K562 (cell line): ENCODE data around the gene TEAD4. TPM values are rescaled to one million over a fixed set of nuclear protein-coding genes. Genes with fewer than 3 reads are reported as not detected.
A peak's percentile ranks its signal among the peaks of the same experiment; 100 is the strongest.

Source experiments
- AFF4 ChIP-seq: sonication (generic); formaldehyde crosslinking; IDR thresholded peaks from 2 replicates; pipeline ENCODE4 v1.8.0; 2023; ENCODE audit warnings: mild to moderate bottlenecking, missing genetic modification reagents
- ARNT ChIP-seq, 2 experiments: fragments of 450-650 bp; IDR thresholded peaks; 2 replicates each; pipeline ENCODE4 v1.6.1; 2016; ENCODE audit warnings: mild to moderate bottlenecking in 1 of 2
- ATF7 ChIP-seq: fragments of 450-650 bp; IDR thresholded peaks from 2 replicates; pipeline ENCODE4 v1.7.1; 2014; ENCODE audit warnings: mild to moderate bottlenecking, moderate library complexity
- CHD1 ChIP-seq: fragments of 200-600 bp; sonication (generic); IDR thresholded peaks from one replicate; pipeline ENCODE4 v1.6.1; 2012; ENCODE audit warnings: mild to moderate bottlenecking, moderate library complexity, low read length, inconsistent platforms
- CTBP1 ChIP-seq: fragments of 450-650 bp; IDR thresholded peaks from 2 replicates; pipeline ENCODE4 v1.6.1; 2016; ENCODE audit warnings: borderline replicate concordance
- EP300 ChIP-seq: IDR thresholded peaks from 2 replicates; pipeline ENCODE4 v1.6.1; 2012; ENCODE audit warnings: low read length, improper control_type of control experiment
- FOS ChIP-seq: IDR thresholded peaks from 3 replicates; pipeline ENCODE4 v1.6.1; 2011; ENCODE audit not compliant: insufficient read length; ENCODE audit errors: extremely low read depth
- GATAD2B ChIP-seq: fragments of 450-650 bp; IDR thresholded peaks from 2 replicates; pipeline ENCODE4 v1.6.1; 2017; ENCODE audit warnings: mild to moderate bottlenecking, borderline replicate concordance
- ILK ChIP-seq: fragments of 450-650 bp; IDR thresholded peaks from 2 replicates; pipeline ENCODE4 v1.6.1; 2016; ENCODE audit warnings: missing genetic modification characterization, low read depth, mild to moderate bottlenecking, missing compliant biosample characterization, moderate library complexity, borderline replicate concordance
- KDM5B ChIP-seq: fragments of 200-600 bp; sonication (generic); IDR thresholded peaks from 2 replicates; pipeline ENCODE4 v1.6.1; 2012; ENCODE audit warnings: low read depth, mild to moderate bottlenecking, moderate library complexity, low read length, control low read depth, inconsistent platforms; ENCODE audit not compliant: insufficient replicate concordance
- MEF2D ChIP-seq: conservative IDR thresholded peaks from 2 replicates; pipeline ENCODE4 v1.6.1; 2016; ENCODE audit warnings: low read depth, missing genetic modification characterization, missing compliant biosample characterization
- NCOR1 ChIP-seq: fragments of 450-650 bp; IDR thresholded peaks from 2 replicates; pipeline ENCODE4 v1.6.1; 2016; ENCODE audit warnings: mild to moderate bottlenecking, moderate library complexity
- NFE2L1 ChIP-seq: fragments of 450-650 bp; IDR thresholded peaks from 2 replicates; pipeline ENCODE4 v1.6.1; 2016; ENCODE audit warnings: missing genetic modification characterization, low read depth, mild to moderate bottlenecking, missing compliant biosample characterization, moderate library complexity, borderline replicate concordance
- RBM14 ChIP-seq: fragments of 200-400 bp; formaldehyde crosslinking; IDR thresholded peaks from 2 replicates; pipeline ENCODE4 v1.6.1; 2018; ENCODE audit warnings: low read depth, mild to moderate bottlenecking, low read length, moderate library complexity, borderline replicate concordance; ENCODE audit not compliant: insufficient read depth
- SAFB ChIP-seq: fragments of 200-400 bp; formaldehyde crosslinking; IDR thresholded peaks from 2 replicates; pipeline ENCODE4 v1.6.1; 2017; ENCODE audit warnings: low read depth, low read length, borderline replicate concordance
- SIN3B ChIP-seq: fragments of 450-650 bp; IDR thresholded peaks from 2 replicates; pipeline ENCODE4 v1.6.1; 2017; ENCODE audit warnings: low read depth, mild to moderate bottlenecking, moderate library complexity
- SLC30A9 ChIP-seq: fragments of 250-450 bp; sonication (Bioruptor Pico); IDR thresholded peaks from 2 replicates; pipeline ENCODE4 v1.8.0; 2022; ENCODE audit warnings: mild to moderate bottlenecking, moderate library complexity
- TCF7 ChIP-seq: sonication (generic); IDR thresholded peaks from 2 replicates; pipeline ENCODE4 v1.6.1; 2016; ENCODE audit warnings: antibody characterized with exemption, borderline replicate concordance
- TFE3 ChIP-seq: fragments of 450-650 bp; formaldehyde crosslinking; IDR thresholded peaks from 2 replicates; pipeline ENCODE4 v1.4.0; 2020; ENCODE audit warnings: mild to moderate bottlenecking, mixed read lengths
- TOE1 ChIP-seq, 2 experiments: fragments of 450-650 bp in 1 of 2; sonication (generic) in 1 of 2; formaldehyde crosslinking in 1 of 2; IDR thresholded peaks; 2 replicates each; pipeline versions ENCODE4 v1.7.1 to v1.8.0; 2016 to 2022; ENCODE audit warnings: borderline replicate concordance in 2 of 2, mild to moderate bottlenecking in 2 of 2, antibody characterized with exemption in 1 of 2, inconsistent platforms in 1 of 2, low read depth in 1 of 2, missing genetic modification reagents in 1 of 2, moderate library complexity in 1 of 2
- ZBTB7A ChIP-seq: IDR thresholded peaks from 2 replicates; pipeline ENCODE4 v1.6.1; 2011; ENCODE audit warnings: low read depth, mild to moderate bottlenecking, low read length, moderate library complexity, borderline replicate concordance; ENCODE audit not compliant: control insufficient read depth
- ZNF175 ChIP-seq: fragments of 200-800 bp; sonication (Bioruptor generic); IDR thresholded peaks from 2 replicates; pipeline ENCODE4 v1.6.1; 2016; ENCODE audit warnings: low read depth, mild to moderate bottlenecking, missing genetic modification characterization, missing compliant biosample characterization
- ZNF23 ChIP-seq: fragments of 250-450 bp; sonication (Bioruptor Pico); IDR thresholded peaks from 2 replicates; pipeline ENCODE4 v1.4.0; 2020; ENCODE audit warnings: mild to moderate bottlenecking
- polyA plus RNA-seq, 8 experiments: library from polyadenylated mRNA; depleted of rRNA in 4 of 8; stranded (reverse) in 5 of 8; unstranded in 3 of 8; fragments of >200 nt; fragmentation: Nextera tagmentation in 2 of 8; fragmentation: Illumina TruSeq in 1 of 8; extraction: Ambion mirVana in 2 of 8; extraction: Trizol in 1 of 8; gene quantifications; 2 replicates each; pipeline versions ENCODE4 v1.2.1 to v1.2.3, GENCODE V29; 2011 to 2014; ENCODE audit warnings: inconsistent platforms in 1 of 8, missing spikeins in 1 of 8
- total RNA-seq, 7 experiments: library from RNA; depleted of rRNA in 6 of 7; stranded (reverse); fragments of >200 nt in 6 of 7; fragmentation: Illumina TruSeq in 2 of 7; extraction: Trizol in 2 of 7; gene quantifications; 2 replicates each; pipeline versions ENCODE4 v1.2.1 to v1.2.3, GENCODE V29; 2011 to 2021; ENCODE audit warnings: low replicate concordance in 1 of 7

The TEAD4 gene
- total and polyA plus RNA-seq, 9 of the 15 experiments (the other 6 are each of a cell fraction or from before 2014, with no cell fraction given), result 0.82 to 40.0 (median 17.0) TPM

GRCh38 chr12:2984249-2984648 lies 25.1 kb downstream of the TEAD4 start (continued):
- TF ChIP-seq AFF4 (CRISPR knock-in tag), result no peak
- no peak for TF ChIP-seq SLC30A9 (CRISPR knock-in tag)
- no peak for TF ChIP-seq ZNF23
- no peak for TF ChIP-seq SIN3B
- TF ChIP-seq KDM5B, result no peak
- TF ChIP-seq ZBTB7A, result no peak
- peak; percentile 30; the same call in 1 of the 2 replicates for TF ChIP-seq CTBP1
- TF ChIP-seq ZNF175 (CRISPR knock-in tag), result 0 out of 2 replicates have a peak, but pooled peaks have one; percentile 21
- TF ChIP-seq TCF7, result no peak
- TF ChIP-seq MEF2D (tag), result peak; percentile 62; the same call in 1 of the 2 replicates
- no peak for TF ChIP-seq ARNT (IDR thresholded peaks at IDR 0.05)
- TF ChIP-seq FOS, result no peak
- TF ChIP-seq TFE3 (CRISPR knock-in tag), result peak; percentile 45
- no peak for TF ChIP-seq ILK (tag)
- no peak for TF ChIP-seq CHD1
- TF ChIP-seq EP300, result peak; percentile 66
- TF ChIP-seq TOE1 (IDR thresholded peaks at IDR 0.05; ENCODE audit: borderline replicate concordance), result no peak
- TF ChIP-seq TOE1 (CRISPR knock-in tag; IDR thresholded peaks at IDR 0.05; ENCODE audit: borderline replicate concordance, low read depth), result no peak
- TF ChIP-seq NCOR1, result peak; percentile 53
- no peak for TF ChIP-seq GATAD2B
- TF ChIP-seq ATF7, result 0 out of 2 replicates have a peak, but pooled peaks have one; percentile 14
- no peak for TF ChIP-seq RBM14
- no peak for TF ChIP-seq NFE2L1
- no peak for TF ChIP-seq SAFB
